NCI-H524 treated with DMSO at 0.1 percent for 48 hours (cell line): ENCODE data around the gene MTHFD2L.
"Not testable (repeated sequence)": the region's sequence is repeated elsewhere in the genome, so short reads cannot be mapped to it uniquely, and the experiment has no call there.

Source experiments
- DNase-seq: peaks from one replicate; lab custom pipeline; 2025; lab: John Stamatoyannopoulos, UW

MTHFD2L gene

GRCh38 chr4:74157561-74158465 lies at the start of gene MTHFD2L:
Gene MTHFD2L, plus strand, starts transcription at chr4:74158118. Its CDS starts 21 bp downstream, at chr4:74158139.
- DNase-seq = peak; percentile 51

DNA sequence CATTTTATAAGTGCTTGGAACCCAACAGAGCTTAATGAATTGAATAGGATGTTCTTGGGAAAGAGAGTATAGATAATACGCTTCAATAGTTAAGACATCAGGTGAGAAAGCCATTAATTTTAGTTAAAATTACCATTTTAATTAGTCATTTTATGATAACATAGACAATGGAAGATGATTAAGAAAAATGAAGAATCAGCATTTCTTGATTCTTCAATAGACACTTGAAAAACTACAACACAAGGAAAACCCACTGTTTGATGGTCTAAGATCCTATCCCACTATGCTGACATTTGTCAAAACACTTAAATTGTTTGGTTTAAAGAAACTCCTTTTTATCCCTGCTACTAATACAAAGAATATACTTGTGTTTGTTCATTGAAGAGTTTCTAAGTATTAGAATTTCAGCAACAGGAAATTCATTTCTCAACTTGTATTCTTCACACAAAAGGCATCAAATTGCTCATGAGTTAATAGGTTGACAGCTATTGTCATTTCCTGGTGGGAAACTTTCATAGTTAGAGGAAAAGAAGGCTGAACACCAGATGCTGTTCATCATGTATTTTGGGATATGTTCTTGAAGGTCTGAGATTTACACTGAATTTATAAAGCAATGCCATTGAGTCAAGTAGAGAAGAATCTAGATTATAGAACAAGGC lies 49.3 kb upstream of the MTHFD2L start:
- no peak for DNase-seq

- DNase-seq = no peak
These were observed 48.6 kb upstream of the MTHFD2L start for GRCh38 chr4:74109116-74109869.

DNA sequence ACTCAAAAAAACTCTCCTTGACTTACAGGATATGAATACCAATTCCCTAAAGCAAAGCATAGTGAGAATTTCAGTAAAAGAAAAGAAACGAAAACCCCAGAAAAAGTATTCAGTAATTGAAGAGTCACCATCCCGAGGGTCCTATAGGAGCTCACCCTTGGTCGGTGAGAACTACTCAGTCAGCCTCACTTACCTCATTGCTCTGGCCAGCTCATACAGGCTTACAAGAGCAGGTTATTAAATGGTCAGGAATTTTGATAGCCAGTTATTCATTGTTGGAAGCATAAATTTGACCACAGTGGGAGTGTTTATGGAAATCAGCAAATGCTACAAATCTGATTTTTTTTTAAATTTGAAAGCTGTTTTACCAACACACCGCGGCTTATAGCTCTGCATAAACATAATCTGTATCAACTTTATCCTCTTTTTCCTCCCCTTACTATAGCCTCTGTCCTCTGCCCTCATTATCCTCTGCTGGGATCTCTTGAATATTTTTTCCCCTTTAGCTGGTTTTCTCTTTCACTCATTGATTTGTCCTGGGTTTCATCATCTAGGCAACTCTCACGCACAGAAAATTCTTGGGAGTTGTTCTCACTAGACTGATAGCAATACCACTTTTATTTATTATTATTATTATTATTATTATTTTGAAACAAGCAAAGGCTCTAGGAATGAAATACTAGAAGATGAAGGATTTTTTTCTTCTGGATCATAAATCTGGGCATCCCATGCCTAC lies 47.9 kb upstream of the MTHFD2L start:
- no peak for DNase-seq

- DNase-seq = no peak
These were observed 47.2 kb upstream of the MTHFD2L start for GRCh38 chr4:74110670-74111069.

DNA sequence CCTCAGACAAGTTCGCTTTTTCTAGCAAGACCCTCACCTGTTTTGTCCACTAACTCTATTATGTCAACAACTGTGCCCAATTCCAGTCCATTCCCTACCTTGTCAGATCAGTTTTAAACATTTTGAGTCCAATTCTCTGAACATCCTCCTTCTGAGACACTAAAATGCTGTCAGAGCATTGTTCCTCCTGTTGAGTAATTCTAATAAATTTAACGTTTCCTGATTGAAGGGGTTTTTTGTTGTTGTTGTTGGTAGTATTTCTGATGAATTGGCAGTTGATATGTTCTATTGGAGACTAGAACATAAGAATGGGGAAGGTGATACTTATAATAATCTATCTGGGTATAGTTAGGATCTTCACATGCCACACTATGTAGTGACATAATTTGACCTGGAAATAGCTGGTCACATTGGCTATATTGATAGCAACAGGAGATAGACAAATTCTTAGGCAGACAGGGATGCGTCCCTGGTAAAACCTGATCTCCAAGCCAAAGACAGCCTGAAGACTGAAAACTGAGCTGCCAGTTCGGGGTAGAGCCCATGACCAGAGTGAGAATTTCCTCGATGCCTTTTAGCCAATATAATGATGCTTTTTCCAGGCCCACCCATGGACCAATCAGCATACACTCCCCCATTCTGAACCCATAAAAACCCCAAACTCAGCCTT lies 46.5 kb upstream of the MTHFD2L start:
- DNase-seq = no peak

DNA sequence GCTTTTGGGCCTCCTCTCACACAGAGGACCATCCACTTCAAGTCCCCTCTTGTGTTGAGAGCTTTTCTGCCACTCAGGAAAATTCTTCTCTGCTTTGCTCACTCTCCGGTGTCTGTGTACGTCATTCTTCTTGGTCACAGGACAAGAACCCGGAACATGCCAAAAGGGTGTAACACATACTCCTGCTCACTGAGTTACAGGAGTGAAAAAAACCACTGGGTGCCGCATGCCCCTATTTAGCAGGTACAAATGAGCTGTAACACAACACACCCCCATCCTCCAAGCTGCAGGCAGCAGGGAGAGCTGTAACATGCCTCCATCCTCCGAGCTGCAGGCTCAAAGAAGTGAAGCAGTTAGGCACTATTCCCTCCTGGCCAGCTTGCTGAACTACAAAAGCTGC lies 45.9 kb upstream of the MTHFD2L start:
- DNase-seq = no peak

DNA sequence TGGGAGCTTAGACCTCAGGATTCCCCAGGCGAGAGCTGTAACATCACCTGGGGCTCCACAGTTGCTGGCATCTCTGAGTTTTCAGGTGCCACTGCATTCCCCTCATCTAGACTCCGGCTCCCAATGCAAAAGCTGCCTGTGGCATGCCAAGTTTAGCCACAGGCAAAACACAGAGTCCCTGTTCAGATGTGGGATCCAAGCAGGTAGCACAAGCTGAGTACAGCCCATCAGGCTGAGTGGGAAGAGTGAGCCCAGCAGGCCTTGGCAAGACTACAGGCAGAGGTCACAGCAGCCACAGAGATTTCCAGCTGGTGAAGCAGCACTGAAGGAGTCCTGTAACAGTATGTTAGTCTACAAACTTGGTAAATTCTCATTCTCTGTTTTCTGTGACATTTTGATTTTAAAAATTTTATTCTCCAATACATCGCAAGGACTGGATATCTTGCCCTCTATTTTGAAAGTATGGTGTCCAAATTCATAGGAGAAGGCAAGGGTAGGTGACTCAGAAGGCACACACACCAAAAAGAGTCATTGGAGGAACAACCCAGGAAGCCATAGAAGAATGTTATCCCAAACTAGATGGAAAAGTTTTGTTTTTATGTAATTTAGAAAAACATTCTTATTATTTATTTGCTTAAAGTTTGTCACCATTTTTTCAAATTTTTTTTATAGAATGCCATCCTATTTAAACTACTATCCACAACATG lies 45.4 kb upstream of the MTHFD2L start:
- DNase-seq = no peak

DNA sequence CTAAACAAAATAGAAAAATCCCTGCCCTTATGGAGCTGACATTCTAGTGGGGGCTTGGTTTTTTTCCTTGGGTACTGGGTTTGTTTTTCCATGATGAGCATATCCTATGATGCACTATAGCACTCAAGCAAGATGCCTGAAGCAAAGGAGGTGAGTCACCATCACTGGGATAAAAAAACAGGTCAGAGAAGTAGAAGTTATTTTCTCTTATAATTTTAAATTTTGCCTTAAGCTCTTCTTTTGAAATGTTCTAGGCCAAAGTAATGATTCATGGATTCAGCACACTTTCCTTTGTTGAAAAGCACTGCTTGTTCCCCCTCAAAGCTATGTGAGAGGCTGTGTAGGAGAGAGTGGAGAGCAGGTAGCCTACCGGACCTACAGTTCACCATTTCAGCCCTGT lies 43.7 kb upstream of the MTHFD2L start:
- no peak for DNase-seq

- no peak for DNase-seq
These were observed 40.8 kb upstream of the MTHFD2L start for GRCh38 chr4:74117024-74117534.

DNA sequence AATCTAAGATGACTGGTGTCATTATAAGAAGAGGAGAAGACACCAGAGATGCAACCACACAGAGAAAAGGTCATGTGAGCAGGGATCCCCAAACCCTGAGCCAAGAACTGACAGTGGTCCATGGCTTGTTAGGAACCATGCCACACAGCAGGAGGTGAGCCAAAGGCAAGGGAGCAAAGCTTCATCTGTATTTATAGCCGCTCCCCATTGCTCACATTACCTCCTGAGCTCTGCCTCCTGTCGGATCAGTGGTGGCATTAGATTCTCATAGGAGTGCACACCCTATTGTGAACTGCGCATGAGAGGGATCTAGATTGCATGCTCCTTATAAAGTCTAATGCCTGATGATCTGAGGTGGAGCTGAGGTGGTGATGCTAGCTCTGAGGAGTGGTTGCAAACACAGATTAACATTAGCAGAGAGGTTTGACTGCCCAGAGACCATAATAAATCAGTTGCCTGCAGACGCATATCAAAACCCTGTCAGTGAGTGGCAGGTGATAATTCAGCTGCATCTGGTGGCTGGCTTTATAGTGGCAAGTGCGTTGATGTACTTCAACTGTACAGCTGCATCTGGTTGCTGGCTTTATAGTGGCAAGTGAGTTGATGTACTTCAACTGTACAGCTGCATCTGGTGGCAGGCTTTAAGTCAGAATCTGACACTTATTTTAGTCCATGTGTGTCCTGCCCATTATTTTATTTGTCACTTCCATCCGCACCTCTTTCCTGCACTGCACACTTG lies 39.1 kb upstream of the MTHFD2L start:
- DNase-seq = no peak

DNA sequence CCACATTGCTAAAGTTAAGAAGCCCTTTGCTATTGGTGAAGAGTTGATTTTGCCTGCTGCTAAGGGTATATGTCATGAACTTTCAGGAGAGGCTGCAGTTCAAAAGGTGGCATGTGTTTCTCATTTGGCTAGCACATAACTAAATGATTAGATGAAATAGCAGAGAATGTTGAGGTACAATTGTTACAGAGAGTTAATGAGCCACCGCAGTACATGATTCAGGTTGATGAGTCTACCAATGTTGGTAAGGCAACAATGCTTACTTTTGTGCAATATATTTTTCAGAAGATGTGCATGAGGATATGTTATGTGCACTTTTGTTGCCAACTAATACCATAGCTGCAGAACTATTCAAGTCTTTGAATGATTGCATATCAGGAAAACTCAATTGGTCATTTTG lies 37.8 kb upstream of the MTHFD2L start:
- no peak for DNase-seq

GRCh38 chr4:74121643-74122579 lies 36.0 kb upstream of the MTHFD2L start:
- no peak for DNase-seq

DNA sequence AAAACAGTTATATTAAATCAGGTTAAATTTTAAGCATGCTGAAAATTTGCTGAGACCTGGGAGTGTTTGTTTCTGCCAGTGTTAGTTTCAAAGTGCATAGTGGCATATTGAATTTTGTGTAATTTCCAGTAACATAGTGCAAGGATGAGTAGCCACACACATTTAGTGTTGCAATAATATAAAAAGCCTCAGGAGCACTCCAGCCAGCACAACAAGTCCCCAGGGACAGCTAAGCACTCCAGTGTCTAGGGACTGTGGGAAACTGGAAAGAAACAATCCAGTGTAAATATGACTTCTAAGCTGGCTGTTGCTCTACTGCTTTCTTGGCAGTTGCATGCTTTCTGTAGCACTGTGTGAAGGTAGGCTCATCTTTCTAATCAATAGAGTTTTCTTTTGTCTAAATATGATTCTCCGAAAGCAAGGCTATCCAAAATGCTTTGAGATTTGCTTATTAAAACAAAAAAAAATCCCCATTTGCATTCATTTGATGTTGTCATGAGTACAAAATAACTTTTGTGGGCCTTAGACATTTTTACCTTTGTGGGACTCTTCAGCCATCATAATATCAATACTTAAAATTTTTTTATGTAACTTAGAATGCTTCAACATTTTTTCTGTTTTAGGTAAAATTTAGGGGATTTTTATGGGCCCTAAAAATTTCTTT lies 34.7 kb upstream of the MTHFD2L start:
- DNase-seq = no peak

- DNase-seq = no peak
These were observed 32.9 kb upstream of the MTHFD2L start for GRCh38 chr4:74125029-74125428.

DNA sequence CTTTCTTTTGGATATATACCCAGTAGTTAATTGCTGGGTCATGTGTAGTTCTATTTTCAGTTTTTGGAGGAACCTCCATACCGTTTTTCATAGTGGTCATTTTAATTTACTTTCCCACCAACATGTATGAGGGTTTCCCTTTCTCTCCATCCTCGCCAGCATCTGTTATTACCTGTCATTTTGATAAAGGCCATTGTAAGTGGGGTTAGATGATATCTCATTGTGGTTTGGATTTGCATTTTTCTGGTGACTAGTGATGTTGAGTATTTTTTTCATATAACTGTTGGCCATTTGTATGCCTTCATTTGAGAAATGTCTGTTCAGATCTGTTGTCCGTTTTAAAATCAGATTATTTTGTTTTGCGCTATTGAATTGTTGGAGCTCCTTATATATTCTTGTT lies 30.2 kb upstream of the MTHFD2L start:
- no peak for DNase-seq

GRCh38 chr4:74130843-74131242 lies 27.1 kb upstream of the MTHFD2L start:
- DNase-seq = not testable (repeated sequence)

DNA sequence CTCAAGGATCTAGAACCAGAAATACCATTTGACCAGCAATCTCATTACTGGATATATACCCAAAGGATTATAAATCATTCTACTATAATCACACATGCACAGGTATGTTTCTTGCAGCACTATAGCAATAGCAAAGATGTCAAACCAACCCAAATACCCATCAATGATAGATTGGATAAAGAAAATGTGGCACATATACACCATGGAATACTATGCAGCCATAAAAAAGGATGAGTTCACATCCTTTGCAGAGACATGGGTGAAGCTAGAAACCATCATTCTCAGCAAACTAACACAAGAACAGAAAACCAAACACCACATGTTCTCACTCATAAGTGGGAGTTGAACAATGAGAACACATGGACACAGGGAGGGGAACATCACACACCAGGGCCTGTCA lies 25.7 kb upstream of the MTHFD2L start:
- not testable (repeated sequence) for DNase-seq
